Measurements from ENCODE around the gene COBL.

GRCh38 chr7:51007551-51008505, 308.8 kb downstream of the COBL start:
- TF ChIP-seq POLR2A (IDR thresholded peaks at IDR 0.05) (no peak), CTCF (IDR thresholded peaks at IDR 0.05) (no peak)

Measured in uterus (tissue), 2 donors.